ENCODE results near the gene FAM98A.

FAM98A gene

DNA sequence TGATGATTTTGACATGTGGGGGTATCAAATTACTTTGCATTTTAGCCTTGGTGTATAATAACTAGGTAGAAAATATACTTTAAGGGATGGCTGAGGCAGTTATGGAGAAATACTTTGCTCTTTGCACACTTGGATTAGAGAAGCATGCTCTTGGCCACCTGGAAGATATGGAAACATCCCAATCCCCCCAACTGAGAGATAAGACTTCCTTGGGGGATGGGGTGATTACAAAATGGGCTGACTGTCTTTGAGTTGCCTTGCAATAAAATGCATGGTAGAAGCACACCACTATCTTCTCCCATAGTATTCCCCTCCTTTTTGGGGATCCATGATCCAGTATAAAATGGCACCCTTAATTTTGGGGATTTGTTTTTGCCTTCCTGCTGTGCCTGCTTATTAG lies 15.1 kb upstream of the FAM98A start:
- DNase-seq (ENCODE audit: low spot score) = no peak
- in situ Hi-C loops (cut with MboI; ENCODE audit: low sequenced_read_pairs, unreplicated experiment) = no loop called here
- TF ChIP-seq, protein P1, sequence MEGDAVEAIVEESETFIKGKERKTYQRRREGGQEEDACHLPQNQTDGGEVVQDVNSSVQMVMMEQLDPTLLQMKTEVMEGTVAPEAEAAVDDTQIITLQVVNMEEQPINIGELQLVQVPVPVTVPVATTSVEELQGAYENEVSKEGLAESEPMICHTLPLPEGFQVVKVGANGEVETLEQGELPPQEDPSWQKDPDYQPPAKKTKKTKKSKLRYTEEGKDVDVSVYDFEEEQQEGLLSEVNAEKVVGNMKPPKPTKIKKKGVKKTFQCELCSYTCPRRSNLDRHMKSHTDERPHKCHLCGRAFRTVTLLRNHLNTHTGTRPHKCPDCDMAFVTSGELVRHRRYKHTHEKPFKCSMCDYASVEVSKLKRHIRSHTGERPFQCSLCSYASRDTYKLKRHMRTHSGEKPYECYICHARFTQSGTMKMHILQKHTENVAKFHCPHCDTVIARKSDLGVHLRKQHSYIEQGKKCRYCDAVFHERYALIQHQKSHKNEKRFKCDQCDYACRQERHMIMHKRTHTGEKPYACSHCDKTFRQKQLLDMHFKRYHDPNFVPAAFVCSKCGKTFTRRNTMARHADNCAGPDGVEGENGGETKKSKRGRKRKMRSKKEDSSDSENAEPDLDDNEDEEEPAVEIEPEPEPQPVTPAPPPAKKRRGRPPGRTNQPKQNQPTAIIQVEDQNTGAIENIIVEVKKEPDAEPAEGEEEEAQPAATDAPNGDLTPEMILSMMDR (IDR thresholded peaks at IDR 0.05; ENCODE audit: borderline replicate concordance, control extremely low read depth, extremely low read depth, insufficient read depth, missing control alignments) = no peak

DNA sequence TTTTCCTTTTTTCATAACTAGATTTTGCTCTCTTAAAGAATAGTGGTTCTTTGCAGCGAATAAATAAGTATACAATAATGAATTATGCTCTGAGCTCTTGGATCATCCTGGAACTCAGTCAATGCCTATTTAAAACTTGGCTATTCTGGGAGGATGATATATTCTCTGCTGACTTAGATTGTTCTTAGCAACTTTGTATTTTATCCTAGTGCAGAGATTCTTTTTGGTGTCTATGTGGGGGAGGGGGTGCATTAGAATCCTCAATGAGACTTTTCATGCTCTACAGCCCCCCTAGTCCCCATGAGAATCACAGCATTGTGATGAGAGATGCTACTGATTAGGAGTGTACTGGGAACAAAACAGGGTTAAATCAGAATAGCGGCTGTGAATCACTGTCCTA lies 8.8 kb upstream of the FAM98A start:
- DNase-seq (ENCODE audit: low spot score) = no peak
- TF ChIP-seq, protein P1 (IDR thresholded peaks at IDR 0.05; ENCODE audit: borderline replicate concordance, control extremely low read depth, extremely low read depth, insufficient read depth, missing control alignments) = no peak
- in situ Hi-C loops (cut with MboI; ENCODE audit: low sequenced_read_pairs, unreplicated experiment) = no loop called here

DNA sequence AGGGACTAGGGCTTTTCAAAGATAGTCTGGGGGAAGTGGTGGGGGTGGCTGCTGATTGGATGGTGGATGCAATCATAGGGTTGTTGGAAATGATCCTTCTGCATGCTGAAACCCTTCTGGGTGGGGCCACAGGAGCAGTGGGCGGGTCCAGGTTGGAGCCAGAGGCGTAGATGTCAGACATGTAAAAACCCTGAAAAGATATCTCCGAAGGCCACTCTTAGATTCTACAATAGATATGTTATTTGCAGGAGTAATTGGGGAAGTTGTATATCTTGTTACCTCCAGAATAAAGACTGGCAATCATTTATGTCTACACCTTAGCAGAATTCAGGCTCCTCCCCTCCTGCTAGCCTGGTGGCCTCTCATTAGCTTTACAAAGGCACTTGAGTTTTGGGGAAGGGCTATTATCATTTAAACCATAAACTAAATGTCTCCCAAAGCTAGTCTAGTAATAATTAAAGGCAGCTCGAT lies 8.2 kb upstream of the FAM98A start:
- in situ Hi-C loops (cut with MboI; ENCODE audit: low sequenced_read_pairs, unreplicated experiment) = no loop called here
- no peak for DNase-seq (ENCODE audit: low spot score)
- TF ChIP-seq, protein P1 (IDR thresholded peaks at IDR 0.05; ENCODE audit: borderline replicate concordance, control extremely low read depth, extremely low read depth, insufficient read depth, missing control alignments) = no peak

DNA sequence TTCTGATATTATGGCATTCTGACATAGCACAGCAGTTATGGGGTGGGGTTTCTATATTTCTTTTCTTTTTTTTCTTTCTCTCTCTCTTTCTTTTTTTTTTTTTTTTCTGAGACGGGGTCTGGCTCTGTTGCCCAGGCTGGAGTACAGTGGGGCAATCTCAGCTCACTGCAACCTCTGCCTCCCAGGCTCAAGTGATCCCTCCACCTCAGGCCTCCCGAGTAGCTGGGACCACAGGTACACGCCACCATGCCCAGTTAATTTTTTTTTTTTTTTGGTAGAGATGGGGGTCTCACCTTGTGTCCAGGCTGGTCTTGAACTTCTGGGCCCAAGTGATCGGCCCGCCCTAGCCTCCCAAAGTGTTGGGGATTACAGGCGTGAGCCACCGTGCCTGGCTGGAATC lies 7.5 kb upstream of the FAM98A start:
- in situ Hi-C loops (cut with MboI; ENCODE audit: low sequenced_read_pairs, unreplicated experiment) = no loop called here
- DNase-seq (ENCODE audit: low spot score) = no peak
- TF ChIP-seq, protein P1 (IDR thresholded peaks at IDR 0.05; ENCODE audit: borderline replicate concordance, control extremely low read depth, extremely low read depth, insufficient read depth, missing control alignments) = no peak

DNA sequence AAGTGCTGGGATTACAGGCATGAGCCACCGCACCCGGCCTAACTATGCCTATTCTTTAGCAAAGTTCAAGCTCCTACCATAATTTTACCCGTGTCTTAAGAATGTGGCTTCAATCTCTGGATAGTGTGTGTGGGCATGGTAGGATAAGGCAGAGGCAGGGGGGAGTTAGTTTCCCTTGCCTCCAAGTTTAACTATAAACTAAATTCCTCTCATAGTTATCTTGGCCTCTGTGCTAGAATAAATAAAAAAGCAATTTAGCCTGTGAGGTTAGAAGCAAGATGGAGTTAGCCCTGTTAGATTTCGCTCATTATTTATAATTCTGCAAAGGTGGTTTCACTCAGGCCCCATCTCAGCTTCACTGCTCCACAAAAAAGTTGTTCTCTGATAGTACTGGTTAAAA lies 7.0 kb upstream of the FAM98A start:
- TF ChIP-seq, protein P1 (IDR thresholded peaks at IDR 0.05; ENCODE audit: borderline replicate concordance, control extremely low read depth, extremely low read depth, insufficient read depth, missing control alignments) = no peak
- in situ Hi-C loops (cut with MboI; ENCODE audit: low sequenced_read_pairs, unreplicated experiment) = no loop called here
- DNase-seq (ENCODE audit: low spot score) = no peak

DNA sequence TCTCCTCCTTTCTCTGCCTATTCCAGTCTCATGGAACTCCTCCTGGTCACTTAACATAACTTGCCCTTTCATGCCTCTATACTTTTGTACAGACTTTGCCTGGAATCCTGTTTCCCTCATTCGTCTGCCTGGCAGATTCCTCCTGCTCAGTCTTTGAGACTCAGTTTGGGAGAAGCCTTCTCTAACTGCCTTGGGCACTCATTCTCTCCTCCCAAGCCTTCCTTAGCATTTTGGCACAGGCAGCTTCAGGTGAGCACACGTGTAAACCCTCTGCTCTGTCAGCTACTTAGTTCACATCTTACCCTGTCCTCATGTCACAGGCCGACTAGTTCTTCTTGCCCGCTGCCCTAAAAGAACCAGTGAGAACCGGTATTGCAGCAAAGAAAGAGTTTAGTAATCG lies 6.0 kb upstream of the FAM98A start:
- DNase-seq (ENCODE audit: low spot score) = no peak
- in situ Hi-C loops (cut with MboI; ENCODE audit: low sequenced_read_pairs, unreplicated experiment) = no loop called here
- TF ChIP-seq, protein P1 (IDR thresholded peaks at IDR 0.05; ENCODE audit: borderline replicate concordance, control extremely low read depth, extremely low read depth, insufficient read depth, missing control alignments) = no peak

DNA sequence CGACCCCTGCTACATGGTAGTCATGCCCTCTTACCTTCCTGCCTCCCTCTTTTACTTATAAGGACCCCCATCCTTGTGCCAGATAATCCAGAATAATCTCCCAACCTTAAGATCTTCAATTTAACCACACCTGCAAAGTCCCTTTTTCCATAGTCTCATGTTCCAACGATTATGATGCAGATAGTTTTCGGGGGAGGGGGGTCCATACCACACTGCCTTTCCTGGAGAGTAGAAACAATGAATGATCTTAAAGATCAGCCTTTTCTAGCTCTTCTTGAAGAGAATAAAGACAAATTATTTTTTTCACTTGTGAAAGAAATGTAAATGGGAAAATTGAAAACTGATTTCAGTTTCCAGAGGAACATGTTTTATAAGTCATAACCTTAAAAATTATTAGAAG lies 4.3 kb upstream of the FAM98A start:
- DNase-seq (ENCODE audit: low spot score) = no peak
- TF ChIP-seq, protein P1 (IDR thresholded peaks at IDR 0.05; ENCODE audit: borderline replicate concordance, control extremely low read depth, extremely low read depth, insufficient read depth, missing control alignments) = no peak
- in situ Hi-C loops (cut with MboI; ENCODE audit: low sequenced_read_pairs, unreplicated experiment) = no loop called here
